AG04449 (cell line): ENCODE results near the gene REEP6.

Experiments used
- CTCF ChIA-PET: fragments of 350-600 bp; formaldehyde crosslinking; extraction: SDS; loops from one replicate; lab custom pipeline; 2021; ENCODE audit warnings: antibody characterized with exemption; lab: Yijun Ruan, JAX
- POLR2A ChIA-PET: fragments of 400-600, 350-600 bp; formaldehyde crosslinking; extraction: SDS; loops from one replicate; lab custom pipeline; 2020; ENCODE audit warnings: antibody characterized with exemption, inconsistent platforms; lab: Yijun Ruan, JAX
- DNase-seq: peaks from one replicate; pipeline ENCODE4 v3.0.0-alpha.2; 2010; ENCODE audit warnings: low read depth, low spot score
- H3K4me3 ChIP-seq: 2 replicates; pipeline ENCODE4 v1.5.1; 2011; ENCODE audit warnings: low read depth, mild to moderate bottlenecking, control low read depth, low read length
- TF ChIP-seq, protein P1 (sequence below): IDR thresholded peaks from one replicate; pipeline ENCODE4 v1.5.1; 2011; ENCODE audit warnings: mild to moderate bottlenecking, moderate library complexity, low read length, control low read depth, inconsistent platforms; ENCODE audit not compliant: insufficient read depth; ENCODE audit errors: missing control alignments

REEP6 gene

DNA sequence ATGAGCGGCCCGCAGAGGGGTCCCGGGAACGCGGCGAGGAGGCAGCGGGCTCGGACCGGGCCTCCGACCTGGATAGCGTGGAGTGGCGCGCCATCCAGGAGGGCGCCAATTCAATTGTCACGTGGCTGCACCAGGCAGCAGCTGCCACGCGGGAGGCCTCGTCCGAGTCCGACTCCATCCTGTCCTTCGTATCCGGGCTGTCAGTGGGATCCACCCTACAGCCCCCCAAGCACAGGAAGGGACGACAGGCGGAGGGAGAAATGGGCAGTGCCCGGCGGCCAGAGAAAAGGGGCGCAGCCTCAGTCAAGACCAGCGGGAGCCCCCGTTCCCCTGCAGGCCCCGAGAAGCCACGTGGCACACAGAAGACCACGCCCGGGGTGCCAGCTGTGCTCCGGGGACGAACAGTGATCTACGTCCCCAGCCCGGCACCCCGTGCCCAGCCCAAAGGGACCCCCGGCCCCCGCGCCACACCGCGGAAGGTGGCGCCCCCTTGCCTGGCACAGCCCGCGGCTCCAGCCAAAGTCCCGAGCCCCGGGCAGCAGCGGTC lies 22.6 kb upstream of the REEP6 start:
- no peak for DNase-seq
- no peak overlapping the region for H3K4me3 ChIP-seq
- POLR2A ChIA-PET: interaction anchor here (0.6 kb wide), 1 partner anchor 193 kb away, joined by 3 read pairs; the partner anchor contains the start of gene FAM174C
- CTCF ChIA-PET: interaction anchor here (1.2 to 1.7 kb wide), 5 partner anchors 9 to 224 kb away, joined by 4 to 8 read pairs (median 6); no protein-coding TSS in a partner anchor
- TF ChIP-seq, protein P1, sequence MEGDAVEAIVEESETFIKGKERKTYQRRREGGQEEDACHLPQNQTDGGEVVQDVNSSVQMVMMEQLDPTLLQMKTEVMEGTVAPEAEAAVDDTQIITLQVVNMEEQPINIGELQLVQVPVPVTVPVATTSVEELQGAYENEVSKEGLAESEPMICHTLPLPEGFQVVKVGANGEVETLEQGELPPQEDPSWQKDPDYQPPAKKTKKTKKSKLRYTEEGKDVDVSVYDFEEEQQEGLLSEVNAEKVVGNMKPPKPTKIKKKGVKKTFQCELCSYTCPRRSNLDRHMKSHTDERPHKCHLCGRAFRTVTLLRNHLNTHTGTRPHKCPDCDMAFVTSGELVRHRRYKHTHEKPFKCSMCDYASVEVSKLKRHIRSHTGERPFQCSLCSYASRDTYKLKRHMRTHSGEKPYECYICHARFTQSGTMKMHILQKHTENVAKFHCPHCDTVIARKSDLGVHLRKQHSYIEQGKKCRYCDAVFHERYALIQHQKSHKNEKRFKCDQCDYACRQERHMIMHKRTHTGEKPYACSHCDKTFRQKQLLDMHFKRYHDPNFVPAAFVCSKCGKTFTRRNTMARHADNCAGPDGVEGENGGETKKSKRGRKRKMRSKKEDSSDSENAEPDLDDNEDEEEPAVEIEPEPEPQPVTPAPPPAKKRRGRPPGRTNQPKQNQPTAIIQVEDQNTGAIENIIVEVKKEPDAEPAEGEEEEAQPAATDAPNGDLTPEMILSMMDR: no peak

DNA sequence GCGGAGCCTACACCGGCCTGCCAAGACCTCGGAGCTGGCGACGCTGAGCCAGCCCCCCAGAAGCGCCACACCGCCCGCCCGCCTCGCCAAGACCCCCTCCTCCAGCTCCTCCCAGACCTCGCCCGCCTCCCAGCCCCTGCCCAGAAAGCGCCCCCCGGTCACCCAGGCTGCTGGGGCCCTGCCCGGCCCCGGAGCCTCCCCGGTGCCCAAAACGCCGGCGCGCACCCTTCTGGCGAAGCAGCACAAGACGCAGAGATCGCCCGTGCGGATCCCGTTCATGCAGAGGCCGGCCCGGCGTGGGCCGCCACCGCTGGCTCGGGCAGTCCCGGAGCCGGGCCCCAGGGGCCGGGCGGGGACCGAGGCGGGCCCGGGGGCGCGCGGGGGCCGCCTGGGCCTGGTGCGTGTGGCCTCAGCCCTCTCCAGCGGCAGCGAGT lies 22.1 kb upstream of the REEP6 start:
- no peak for DNase-seq
- TF ChIP-seq, protein P1: no peak
- peak overlapping the region; percentile 15; the same call in 1 of the 2 replicates for H3K4me3 ChIP-seq
- CTCF ChIA-PET: interaction anchor here (1.2 to 1.7 kb wide), 5 partner anchors 9 to 225 kb away, joined by 4 to 8 read pairs (median 6); no protein-coding TSS in a partner anchor
- POLR2A ChIA-PET: no interaction called here

DNA sequence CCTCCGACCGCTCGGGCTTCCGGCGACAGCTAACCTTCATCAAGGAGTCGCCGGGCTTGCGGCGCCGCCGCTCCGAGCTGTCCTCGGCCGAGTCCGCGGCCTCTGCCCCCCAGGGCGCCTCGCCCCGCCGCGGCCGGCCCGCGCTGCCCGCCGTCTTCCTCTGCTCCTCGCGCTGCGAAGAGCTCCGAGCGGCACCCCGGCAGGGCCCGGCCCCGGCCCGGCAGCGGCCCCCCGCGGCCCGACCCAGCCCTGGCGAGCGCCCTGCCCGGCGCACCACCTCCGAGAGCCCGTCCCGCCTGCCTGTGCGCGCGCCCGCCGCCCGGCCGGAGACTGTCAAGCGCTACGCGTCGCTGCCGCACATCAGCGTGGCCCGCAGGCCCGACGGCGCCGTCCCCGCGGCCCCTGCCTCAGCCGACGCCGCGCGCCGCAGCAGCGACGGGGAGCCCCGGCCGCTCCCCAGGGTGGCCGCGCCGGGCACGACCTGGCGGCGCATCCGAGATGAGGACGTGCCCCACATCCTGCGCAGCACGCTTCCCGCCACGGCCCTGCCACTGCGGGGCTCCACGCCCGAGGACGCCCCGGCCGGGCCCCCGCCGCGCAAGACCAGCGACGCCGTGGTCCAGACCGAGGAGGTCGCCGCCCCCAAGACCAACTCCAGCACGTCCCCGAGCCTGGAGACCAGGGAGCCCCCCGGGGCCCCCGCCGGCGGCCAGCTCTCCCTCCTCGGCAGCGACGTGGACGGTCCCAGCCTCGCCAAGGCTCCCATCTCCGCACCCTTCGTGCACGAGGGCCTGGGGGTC lies 21.5 kb upstream of the REEP6 start:
- ChIA-PET CTCF (interaction anchor here (1.2 to 1.7 kb wide), 4 partner anchors 8 to 189 kb away, joined by 5 to 8 read pairs (median 6); no protein-coding TSS in a partner anchor), POLR2A (no interaction called here)
- peak overlapping the region; percentile 15; the same call in 1 of the 2 replicates for H3K4me3 ChIP-seq
- TF ChIP-seq, protein P1: no peak
- no peak for DNase-seq

DNA sequence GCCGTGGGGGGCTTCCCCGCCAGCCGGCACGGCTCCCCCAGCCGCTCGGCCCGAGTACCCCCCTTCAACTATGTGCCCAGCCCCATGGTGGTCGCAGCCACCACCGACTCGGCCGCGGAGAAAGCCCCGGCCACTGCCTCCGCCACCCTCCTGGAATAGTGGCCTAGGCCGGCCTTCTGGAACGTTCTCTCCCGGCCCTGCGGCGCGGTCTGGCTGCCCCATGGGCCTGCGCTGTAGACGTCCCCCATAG lies 21.0 kb upstream of the REEP6 start:
- ChIA-PET CTCF (no interaction called here), POLR2A (no interaction called here)
- H3K4me3 ChIP-seq: peak overlapping the region; percentile 15; the same call in 1 of the 2 replicates
- no peak for DNase-seq
- TF ChIP-seq, protein P1: no peak

DNA sequence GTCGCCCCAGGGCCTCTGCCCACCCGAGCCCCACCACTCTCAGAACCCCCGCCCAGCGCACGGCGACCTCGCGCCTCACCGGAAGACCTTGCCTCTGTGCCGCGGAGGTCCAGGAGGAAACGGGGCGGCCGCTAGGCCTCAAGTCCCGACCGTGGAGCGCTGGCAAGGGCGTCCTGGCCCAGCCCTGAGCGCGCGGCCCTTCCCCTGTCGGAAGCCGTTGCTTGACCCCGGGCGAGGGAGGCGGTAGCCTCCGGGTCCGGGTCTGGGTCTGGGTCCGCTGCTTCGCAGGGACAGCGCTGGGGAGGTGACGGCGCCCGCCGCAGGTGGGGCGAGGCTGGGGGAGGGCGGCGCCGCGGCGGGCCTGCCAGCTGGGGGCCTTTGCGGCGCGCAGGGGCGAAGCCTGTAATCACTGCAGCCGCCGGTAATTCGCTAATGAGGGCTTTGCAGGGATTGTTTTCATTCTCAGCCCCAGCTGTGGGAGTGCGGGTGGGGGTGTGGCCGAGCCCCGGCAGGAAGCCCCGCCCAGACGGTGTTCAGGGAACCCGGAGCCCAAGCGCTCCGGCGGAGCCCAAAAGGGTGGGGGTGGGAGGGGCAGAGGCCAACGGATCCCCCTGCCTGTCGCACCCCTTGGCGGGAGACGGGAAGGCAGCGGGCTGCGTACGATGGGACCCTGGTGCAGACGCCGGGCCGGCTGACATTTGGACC lies 20.5 kb upstream of the REEP6 start:
- ChIA-PET POLR2A (interaction anchor here (1.1 kb wide), 1 partner anchor 201 kb away, joined by 3 read pairs; the partner anchor contains the start of gene CIRBP), CTCF (no interaction called here)
- TF ChIP-seq, protein P1: no peak
- no peak for DNase-seq
- H3K4me3 ChIP-seq: peak overlapping the region; percentile 15
